HFF-Myc (cell line): ENCODE measurements around the gene KRTAP9-7.

ENCODE experiments used
- DNase-seq: peaks from one replicate; pipeline ENCODE4 v3.0.0-alpha.2; 2011; ENCODE audit warnings: low read depth; ENCODE audit errors: extremely low read depth
- H3K4me3 ChIP-seq: replicated peaks from 2 replicates; pipeline ENCODE4 v1.5.1; 2011; ENCODE audit warnings: low read depth, mild to moderate bottlenecking, control low read depth, low read length
- CTCF ChIP-seq: IDR thresholded peaks from 2 replicates; pipeline ENCODE4 v1.5.1; 2012; ENCODE audit warnings: mild to moderate bottlenecking, low read depth, low read length, control low read depth; ENCODE audit errors: missing control alignments

The KRTAP9-7 gene

DNA sequence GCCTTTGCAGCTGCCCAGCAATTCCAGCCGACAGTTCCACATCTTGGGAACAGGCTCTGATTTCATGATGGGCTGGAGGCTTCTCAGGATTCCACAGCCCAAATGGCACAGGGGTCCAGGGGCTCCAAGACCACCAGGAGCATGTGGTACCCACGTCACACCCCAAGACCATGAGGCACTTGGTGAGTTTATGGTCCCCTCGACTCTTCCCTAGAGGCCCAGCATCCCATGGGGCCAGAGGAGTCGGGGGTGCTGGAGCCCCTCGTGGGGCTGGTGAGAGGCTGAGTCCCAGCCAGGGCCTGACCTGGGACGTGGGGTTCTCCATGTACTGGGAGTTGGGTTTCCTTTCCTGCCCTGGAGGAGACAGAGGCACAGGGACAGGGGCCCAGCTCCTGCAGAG is 50.1 kb downstream of the KRTAP9-7 start:
- H3K4me3 ChIP-seq, result no peak overlapping the region
- no peak for DNase-seq
- no peak for TF ChIP-seq CTCF
